ENCODE results near the gene GNG7.
"Not testable (repeated sequence)": the region's sequence is repeated elsewhere in the genome, so short reads cannot be mapped to it uniquely, and the experiment has no call there.

Gene GNG7

GRCh38 chr19:2529473-2529918, 173.0 kb downstream of the GNG7 start:
- Histone ChIP-seq H3K36me3 (peaks cover 10% of the 10 kb centered on the region), H3K4me1 (peaks cover 70% of the 10 kb centered on the region), H3K4me3 (no peak overlapping the region), H3K9ac (peak overlapping the region; percentile 21; the same call in 1 of the 2 replicates), H3K27me3 (no peaks in the 10 kb centered on the region), H3K9me3 (peaks cover 10% of the 10 kb centered on the region), H4K20me1 (peaks cover 54% of the 10 kb centered on the region), H3K4me2 (peak overlapping the region; percentile 57), H3K27ac (peak overlapping the region; percentile 72)
- 0 out of 2 replicates have a peak, but pooled peaks have one; percentile 45 for TF ChIP-seq Cebpa-rat (IDR thresholded peaks at IDR 0.05)

- no peak for TF ChIP-seq Cebpa-rat (IDR thresholded peaks at IDR 0.05)
- H3K27ac ChIP-seq, result peak overlapping the region; percentile 72
- H3K4me2 ChIP-seq, result peak overlapping the region; percentile 57
- no peaks in the 10 kb centered on the region for H3K27me3 ChIP-seq
- H3K36me3 ChIP-seq, result peaks cover 10% of the 10 kb centered on the region
- H3K4me3 ChIP-seq, result no peak overlapping the region
- peaks cover 70% of the 10 kb centered on the region for H3K4me1 ChIP-seq
- H4K20me1 ChIP-seq, result peaks cover 54% of the 10 kb centered on the region
- peaks cover 10% of the 10 kb centered on the region for H3K9me3 ChIP-seq
- no peak overlapping the region for H3K9ac ChIP-seq
Measured at GRCh38 chr19:2528675-2529101, 173.8 kb downstream of the GNG7 start.

- Histone ChIP-seq H3K9ac (0 out of 2 replicates have a peak overlapping the region, but pooled peaks have one; percentile 34), H3K4me1 (peaks cover 77% of the 10 kb centered on the region), H3K27ac (peak overlapping the region; percentile 30; the same call in 1 of the 2 replicates), H3K36me3 (peaks cover 10% of the 10 kb centered on the region), H3K27me3 (no peaks in the 10 kb centered on the region), H3K4me2 (peak overlapping the region; percentile 52), H4K20me1 (peaks cover 58% of the 10 kb centered on the region), H3K4me3 (no peak overlapping the region), H3K9me3 (peaks cover 9% of the 10 kb centered on the region)
- TF ChIP-seq Cebpa-rat (IDR thresholded peaks at IDR 0.05), result no peak
Measured at GRCh38 chr19:2527686-2528085, 174.8 kb downstream of the GNG7 start.

GRCh38 chr19:2527171-2527570, 175.3 kb downstream of the GNG7 start:
- Histone ChIP-seq H3K4me2 (peak overlapping the region; percentile 52), H3K27ac (peak overlapping the region; percentile 30; the same call in 1 of the 2 replicates), H4K20me1 (peaks cover 63% of the 10 kb centered on the region), H3K4me1 (peaks cover 82% of the 10 kb centered on the region), H3K9me3 (peaks cover 4% of the 10 kb centered on the region), H3K27me3 (no peaks in the 10 kb centered on the region), H3K36me3 (peaks cover 7% of the 10 kb centered on the region; the same call in 1 of the 2 replicates), H3K9ac (no peak overlapping the region), H3K4me3 (no peak overlapping the region)
- no peak for TF ChIP-seq Cebpa-rat (IDR thresholded peaks at IDR 0.05)

- Histone ChIP-seq H3K4me3 (peak overlapping the region; percentile 56), H3K4me1 (peaks cover 82% of the 10 kb centered on the region), H4K20me1 (peaks cover 84% of the 10 kb centered on the region), H3K4me2 (peak overlapping the region; percentile 97), H3K27ac (peak overlapping the region; percentile 66), H3K9me3 (no peaks in the 10 kb centered on the region), H3K36me3 (peaks cover 24% of the 10 kb centered on the region), H3K9ac (peak overlapping the region; percentile 12; the same call in 1 of the 2 replicates), H3K27me3 (no peaks in the 10 kb centered on the region)
- peak; percentile 77 for TF ChIP-seq Cebpa-rat (IDR thresholded peaks at IDR 0.05)
Measured at GRCh38 chr19:2524840-2525723, 177.4 kb downstream of the GNG7 start.

- Histone ChIP-seq H3K36me3 (peaks cover 31% of the 10 kb centered on the region), H3K9ac (no peak overlapping the region), H3K27ac (no peak overlapping the region), H4K20me1 (peaks cover 90% of the 10 kb centered on the region), H3K9me3 (no peaks in the 10 kb centered on the region), H3K4me1 (peaks cover 75% of the 10 kb centered on the region), H3K27me3 (no peaks in the 10 kb centered on the region), H3K4me3 (no peak overlapping the region), H3K4me2 (peak overlapping the region; percentile 97)
- no peak for TF ChIP-seq Cebpa-rat (IDR thresholded peaks at IDR 0.05)
Measured at GRCh38 chr19:2524361-2524839, 178.1 kb downstream of the GNG7 start.

- H3K27ac ChIP-seq, result peak overlapping the region; percentile 33; the same call in 1 of the 2 replicates
- H3K27me3 ChIP-seq, result no peaks in the 10 kb centered on the region
- no peak for TF ChIP-seq Cebpa-rat (IDR thresholded peaks at IDR 0.05)
- no peaks in the 10 kb centered on the region for H3K9me3 ChIP-seq
- peaks cover 31% of the 10 kb centered on the region for H3K36me3 ChIP-seq
- H3K4me2 ChIP-seq, result peak overlapping the region; percentile 97
- H3K9ac ChIP-seq, result peak overlapping the region; percentile 17; the same call in 1 of the 2 replicates
- peaks cover 85% of the 10 kb centered on the region for H4K20me1 ChIP-seq
- H3K4me1 ChIP-seq, result peaks cover 70% of the 10 kb centered on the region
- no peak overlapping the region for H3K4me3 ChIP-seq
Measured at GRCh38 chr19:2523630-2524311, 178.7 kb downstream of the GNG7 start.

- Histone ChIP-seq H3K27me3 (no peaks in the 10 kb centered on the region), H3K27ac (no peak overlapping the region), H4K20me1 (peaks cover 90% of the 10 kb centered on the region), H3K4me1 (peaks cover 43% of the 10 kb centered on the region), H3K9ac (no peak overlapping the region), H3K36me3 (peaks cover 68% of the 10 kb centered on the region), H3K9me3 (no peaks in the 10 kb centered on the region), H3K4me3 (no peak overlapping the region), H3K4me2 (no peak overlapping the region)
- no peak for TF ChIP-seq Cebpa-rat (IDR thresholded peaks at IDR 0.05)
Measured at GRCh38 chr19:2519482-2519881, 183.0 kb downstream of the GNG7 start.

GRCh38 chr19:2518856-2519255, 183.6 kb downstream of the GNG7 start:
- not testable (repeated sequence) for H3K27ac ChIP-seq
- H3K4me1 ChIP-seq, result peaks cover 37% of the 10 kb centered on the region
- peak overlapping the region; percentile 74 for H3K4me2 ChIP-seq

More at GRCh38 chr19:2518856-2519255, 183.6 kb downstream of the GNG7 start:
- not testable (repeated sequence) for H3K27me3 ChIP-seq, H3K9me3 ChIP-seq, H3K9ac ChIP-seq, H3K4me3 ChIP-seq
- peaks cover 74% of the 10 kb centered on the region for H3K36me3 ChIP-seq
- H4K20me1 ChIP-seq, result peaks cover 90% of the 10 kb centered on the region
